Measurements from ENCODE around the gene NFIB. TPM values are rescaled to one million over a fixed set of nuclear protein-coding genes. Genes with fewer than 3 reads are reported as not detected.
A peak's percentile ranks its signal among the peaks of the same experiment; 100 is the strongest.

Gene NFIB
- polyA plus RNA-seq, 1 donor (not counting 4 experiments of a cell fraction or from before 2014, with no cell fraction given), result 8.9 TPM

DNA sequence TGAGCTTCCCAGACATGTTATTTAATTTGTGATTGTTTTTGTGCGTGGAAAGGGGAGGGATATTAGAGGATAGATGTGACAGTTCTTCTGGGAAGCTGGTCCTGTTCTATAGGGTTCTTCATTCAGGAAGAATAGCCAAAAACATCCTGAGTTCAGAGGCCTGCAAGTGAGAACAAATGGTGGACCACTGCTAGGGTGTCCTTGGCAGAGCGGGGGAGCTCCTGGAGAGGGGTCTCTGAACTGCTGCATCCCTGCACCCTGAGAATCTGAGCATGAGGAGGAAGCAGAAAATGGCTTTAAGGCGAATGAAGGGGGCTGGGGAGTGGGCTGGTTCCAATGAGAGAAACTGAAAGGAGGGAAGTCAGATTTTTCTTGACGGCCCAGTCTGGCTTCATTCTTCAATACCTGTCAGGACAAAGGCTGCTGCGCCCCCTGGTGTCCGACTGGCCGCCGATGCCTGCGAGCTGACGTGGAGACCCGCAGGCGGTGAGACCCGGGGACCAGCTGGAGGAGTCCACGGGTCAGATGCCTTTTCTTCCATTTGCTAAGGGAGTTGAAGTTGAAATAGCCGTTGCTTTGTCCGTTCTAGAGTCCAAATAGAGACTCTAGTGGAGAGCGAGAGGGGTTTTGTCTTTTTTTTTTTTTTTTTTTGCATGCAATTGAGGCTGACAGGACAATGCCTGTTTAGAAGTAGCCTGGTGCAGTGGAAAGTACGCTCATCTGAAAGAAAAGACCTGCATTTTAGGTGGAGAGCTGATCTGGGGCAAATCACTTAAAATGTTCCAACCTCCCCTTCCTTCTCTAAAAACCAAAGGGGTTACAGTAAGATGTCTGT is 39.5 kb upstream of the NFIB start:
- Histone ChIP-seq H3K9me1 (ENCODE audit: control insufficient read depth, extremely low read depth, insufficient read depth, low read length) (no peaks in the 10 kb centered on the region), H2AFZ (ENCODE audit: control insufficient read depth, low read length) (peak overlapping the region; percentile 70), H4K20me1 (ENCODE audit: control insufficient read depth, extremely low read depth, insufficient read depth, low read length) (no peaks in the 10 kb centered on the region), H3K4me1 (ENCODE audit: control insufficient read depth, extremely low read depth, insufficient read depth, low read length) (peaks cover 40% of the 10 kb centered on the region), H3K4me2 (ENCODE audit: control insufficient read depth, extremely low read depth, insufficient read depth, low read depth, low read length) (peak overlapping the region; percentile 72), H3K27ac (ENCODE audit: control insufficient read depth, insufficient read depth, low read length) (no peak overlapping the region), H3K9me3 (ENCODE audit: control insufficient read depth, low read depth, low read length) (no peaks in the 10 kb centered on the region), H3K79me2 (ENCODE audit: control insufficient read depth, insufficient read depth, low read length) (no peaks in the 10 kb centered on the region), H3K36me3 (ENCODE audit: control insufficient read depth in 2 of 2, extremely low read depth in 1 of 2, insufficient read depth in 2 of 2, low read length in 2 of 2) (no peaks in the 10 kb centered on the region), H3K9ac (ENCODE audit: control insufficient read depth, extremely low read depth, insufficient read depth, low read length) (peak overlapping the region; percentile 39), H3K4me3 (ENCODE audit: control insufficient read depth in 2 of 3, extremely low read depth in 1 of 3, insufficient read depth in 2 of 3, low read depth in 1 of 3, low read length in 3 of 3) (peak overlapping the region in 2 of 3 experiments; percentile 8 to 50), H3K27me3 (ENCODE audit: control insufficient read depth, extremely low read depth, insufficient read depth, low read length) (peaks cover 22% of the 10 kb centered on the region)
- FAIRE-seq (peak; percentile 53), DNase-seq (ENCODE audit: low read depth, low spot score) (no peak)
- TF ChIP-seq EZH2 (IDR thresholded peaks at IDR 0.05; ENCODE audit: low read length), result no peak
- TF ChIP-seq, protein P1, sequence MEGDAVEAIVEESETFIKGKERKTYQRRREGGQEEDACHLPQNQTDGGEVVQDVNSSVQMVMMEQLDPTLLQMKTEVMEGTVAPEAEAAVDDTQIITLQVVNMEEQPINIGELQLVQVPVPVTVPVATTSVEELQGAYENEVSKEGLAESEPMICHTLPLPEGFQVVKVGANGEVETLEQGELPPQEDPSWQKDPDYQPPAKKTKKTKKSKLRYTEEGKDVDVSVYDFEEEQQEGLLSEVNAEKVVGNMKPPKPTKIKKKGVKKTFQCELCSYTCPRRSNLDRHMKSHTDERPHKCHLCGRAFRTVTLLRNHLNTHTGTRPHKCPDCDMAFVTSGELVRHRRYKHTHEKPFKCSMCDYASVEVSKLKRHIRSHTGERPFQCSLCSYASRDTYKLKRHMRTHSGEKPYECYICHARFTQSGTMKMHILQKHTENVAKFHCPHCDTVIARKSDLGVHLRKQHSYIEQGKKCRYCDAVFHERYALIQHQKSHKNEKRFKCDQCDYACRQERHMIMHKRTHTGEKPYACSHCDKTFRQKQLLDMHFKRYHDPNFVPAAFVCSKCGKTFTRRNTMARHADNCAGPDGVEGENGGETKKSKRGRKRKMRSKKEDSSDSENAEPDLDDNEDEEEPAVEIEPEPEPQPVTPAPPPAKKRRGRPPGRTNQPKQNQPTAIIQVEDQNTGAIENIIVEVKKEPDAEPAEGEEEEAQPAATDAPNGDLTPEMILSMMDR (optimal IDR thresholded peaks at IDR 0.05 in 1 of 3, IDR thresholded peaks at IDR 0.05 in 1 of 3, conservative IDR thresholded peaks at IDR 0.05 in 1 of 3; ENCODE audit: extremely low read depth in 1 of 3, insufficient read depth in 2 of 3, low read length in 3 of 3), result peak; percentile 88 to 94 (median 93)
- dilution Hi-C loops (cut with MboI; ENCODE audit: extremely low pct_ligation_motif_present, low sequenced_read_pairs), result no loop called here

DNA sequence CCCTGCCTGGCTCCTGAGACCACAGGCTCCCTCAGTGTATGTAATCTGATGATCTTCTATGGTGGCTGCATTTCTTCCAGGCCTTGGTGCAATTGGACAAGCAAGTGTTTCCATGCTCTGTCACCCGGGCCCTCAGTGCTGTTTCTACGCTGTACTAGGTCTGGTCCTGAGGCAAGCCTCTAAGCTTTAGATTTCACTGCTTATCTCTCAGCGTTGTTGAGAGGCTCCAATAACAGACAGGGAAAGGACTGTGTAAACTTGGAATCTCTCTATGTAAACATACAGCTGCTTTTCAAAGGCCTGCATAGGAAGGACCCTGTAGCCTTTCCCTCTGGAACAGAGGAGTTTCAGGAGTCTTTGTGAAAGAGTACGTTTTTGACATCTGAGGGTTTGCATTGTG is 38.6 kb upstream of the NFIB start:
- no peak overlapping the region for H3K4me3 ChIP-seq (ENCODE audit: control insufficient read depth in 2 of 3, extremely low read depth in 1 of 3, insufficient read depth in 2 of 3, low read depth in 1 of 3, low read length in 3 of 3)
- peak overlapping the region; percentile 41 for H3K4me2 ChIP-seq (ENCODE audit: control insufficient read depth, extremely low read depth, insufficient read depth, low read depth, low read length)
- peak overlapping the region; percentile 44 for H2AFZ ChIP-seq (ENCODE audit: control insufficient read depth, low read length)
- no peak overlapping the region for H3K27ac ChIP-seq (ENCODE audit: control insufficient read depth, insufficient read depth, low read length)
- no peaks in the 10 kb centered on the region for H3K79me2 ChIP-seq (ENCODE audit: control insufficient read depth, insufficient read depth, low read length)
- H3K27me3 ChIP-seq (ENCODE audit: control insufficient read depth, extremely low read depth, insufficient read depth, low read length), result peaks cover 27% of the 10 kb centered on the region
- H3K9ac ChIP-seq (ENCODE audit: control insufficient read depth, extremely low read depth, insufficient read depth, low read length), result no peak overlapping the region
- dilution Hi-C loops (cut with MboI; ENCODE audit: extremely low pct_ligation_motif_present, low sequenced_read_pairs), result no loop called here
- no peaks in the 10 kb centered on the region for H4K20me1 ChIP-seq (ENCODE audit: control insufficient read depth, extremely low read depth, insufficient read depth, low read length)
- H3K36me3 ChIP-seq (ENCODE audit: control insufficient read depth in 2 of 2, extremely low read depth in 1 of 2, insufficient read depth in 2 of 2, low read length in 2 of 2), result no peaks in the 10 kb centered on the region
- no peak for TF ChIP-seq EZH2 (IDR thresholded peaks at IDR 0.05; ENCODE audit: low read length)
- TF ChIP-seq, protein P1 (optimal IDR thresholded peaks at IDR 0.05 in 1 of 3, IDR thresholded peaks at IDR 0.05 in 1 of 3, conservative IDR thresholded peaks at IDR 0.05 in 1 of 3; ENCODE audit: extremely low read depth in 1 of 3, insufficient read depth in 2 of 3, low read length in 3 of 3), result no peak
- peaks cover 48% of the 10 kb centered on the region for H3K4me1 ChIP-seq (ENCODE audit: control insufficient read depth, extremely low read depth, insufficient read depth, low read length)
- no peak for FAIRE-seq
- no peaks in the 10 kb centered on the region for H3K9me1 ChIP-seq (ENCODE audit: control insufficient read depth, extremely low read depth, insufficient read depth, low read length)
- DNase-seq (ENCODE audit: low read depth, low spot score), result no peak
- H3K9me3 ChIP-seq (ENCODE audit: control insufficient read depth, low read depth, low read length), result no peaks in the 10 kb centered on the region

Measured in keratinocyte (primary cell).